HepG2 (cell line): ENCODE measurements around the gene SLCO4A1. TPM values are rescaled to one million over a fixed set of nuclear protein-coding genes. Genes with fewer than 3 reads are reported as not detected.

Source experiments
- CBX1 ChIP-seq: IDR thresholded peaks from one replicate; pipeline ENCODE4 v1.6.1; 2016; ENCODE audit warnings: antibody characterized with exemption, low read depth
- ELF4 ChIP-seq: sonication (generic); formaldehyde crosslinking; IDR thresholded peaks from 2 replicates; pipeline ENCODE4 v1.5.0; 2020; ENCODE audit warnings: missing genetic modification reagents, mild to moderate bottlenecking, moderate library complexity, borderline replicate concordance
- FOXC1 ChIP-seq: sonication (generic); formaldehyde crosslinking; IDR thresholded peaks from 2 replicates; pipeline ENCODE4 v1.8.0; 2022; ENCODE audit warnings: mild to moderate bottlenecking, missing genetic modification reagents, borderline replicate concordance
- HMGXB4 ChIP-seq, 2 experiments: sonication (generic) in 1 of 2; formaldehyde crosslinking in 1 of 2; IDR thresholded peaks; 2 replicates each; pipeline versions ENCODE4 v1.4.0 to v1.6.1; 2018 to 2020; ENCODE audit warnings: missing genetic modification reagents in 2 of 2, borderline replicate concordance in 1 of 2, low read depth in 1 of 2, mild to moderate bottlenecking in 1 of 2, missing biosample characterization in 1 of 2
- IKZF4 ChIP-seq: sonication (generic); formaldehyde crosslinking; IDR thresholded peaks from 2 replicates; pipeline ENCODE4 v1.5.1; 2020; ENCODE audit warnings: borderline replicate concordance, mild to moderate bottlenecking, low read depth, missing genetic modification reagents; ENCODE audit errors: not compliant biosample characterization
- KMT2A ChIP-seq: sonication (generic); formaldehyde crosslinking; IDR thresholded peaks from 2 replicates; pipeline ENCODE4 v1.4.0; 2020; ENCODE audit warnings: missing genetic modification reagents
- MIER3 ChIP-seq: IDR thresholded peaks from 2 replicates; pipeline ENCODE4 v1.6.1; 2016; ENCODE audit warnings: missing compliant biosample characterization, borderline replicate concordance
- MLLT10 ChIP-seq: sonication (generic); formaldehyde crosslinking; IDR thresholded peaks from 2 replicates; pipeline ENCODE4 v1.4.0; 2020; ENCODE audit warnings: missing genetic modification reagents
- MTA3 ChIP-seq: sonication (generic); formaldehyde crosslinking; IDR thresholded peaks from 2 replicates; pipeline ENCODE4 v1.4.0; 2020; ENCODE audit warnings: missing genetic modification reagents
- NR1H2 ChIP-seq: sonication (generic); formaldehyde crosslinking; IDR thresholded peaks from 2 replicates; pipeline ENCODE4 v1.8.1; 2022; ENCODE audit warnings: low read depth, missing genetic modification reagents, borderline replicate concordance
- SYNCRIP ChIP-seq: fragments of 200-400 bp; formaldehyde crosslinking; IDR thresholded peaks from 2 replicates; pipeline ENCODE4 v1.6.1; 2018; ENCODE audit warnings: mild to moderate bottlenecking, low read depth, low read length; ENCODE audit not compliant: insufficient read depth
- ZNF280D ChIP-seq: sonication (generic); formaldehyde crosslinking; IDR thresholded peaks from 2 replicates; pipeline ENCODE4 v1.5.1; 2020; ENCODE audit warnings: mild to moderate bottlenecking, missing genetic modification reagents
- ZNF513 ChIP-seq: sonication (generic); formaldehyde crosslinking; conservative IDR thresholded peaks from 2 replicates; pipeline ENCODE4 v1.5.0; 2020; ENCODE audit warnings: missing genetic modification reagents
- ZNF550 ChIP-seq: sonication (generic); formaldehyde crosslinking; IDR thresholded peaks from 2 replicates; pipeline ENCODE4 v1.4.0; 2020; ENCODE audit warnings: mild to moderate bottlenecking, missing genetic modification reagents, borderline replicate concordance
- ZNF589 ChIP-seq: sonication (generic); formaldehyde crosslinking; conservative IDR thresholded peaks from 2 replicates; pipeline ENCODE4 v1.8.0; 2022; ENCODE audit warnings: mild to moderate bottlenecking, moderate library complexity, missing genetic modification reagents
- polyA plus RNA-seq, 8 experiments: library from polyadenylated mRNA; depleted of rRNA in 3 of 8; stranded (reverse) in 7 of 8; unstranded in 1 of 8; fragments of >200 nt; fragmentation: Illumina TruSeq in 4 of 8; extraction: Trizol in 4 of 8; gene quantifications; 2 replicates each; pipeline versions ENCODE4 v1.2.1 to v1.2.3, GENCODE V29; 2011 to 2016; ENCODE audit warnings: low read depth in 4 of 8, missing spikeins in 1 of 8, mixed read lengths in 1 of 8; ENCODE audit not compliant: insufficient read depth in 1 of 8
- total RNA-seq, 5 experiments: library from RNA; depleted of rRNA; stranded (reverse); fragments of >200 nt; fragmentation: Illumina TruSeq; extraction: Trizol; gene quantifications; 2 replicates each; pipeline ENCODE4 v1.2.3, GENCODE V29; 2016; ENCODE audit warnings: low read depth in 1 of 5

The SLCO4A1 gene
- total and polyA plus RNA-seq, 2 of the 13 experiments (the other 11 are each of a cell fraction or from before 2014, with no cell fraction given) = 55.5 to 112 TPM

- TF ChIP-seq ZNF280D (CRISPR knock-in tag) (no peak; the same call in 1 of the 2 replicates), ZNF550 (no peak), MLLT10 (no peak), CBX1 (peak; percentile 92), ZNF513 (CRISPR knock-in tag) (0 out of 2 replicates have a peak, but pooled peaks have one; percentile 96), SYNCRIP (no peak), HMGXB4 (CRISPR knock-in tag; IDR thresholded peaks at IDR 0.05; ENCODE audit: borderline replicate concordance in 1 of 2, low read depth in 1 of 2) (peak; percentile 82 to 93), MTA3 (no peak), ELF4 (no peak), ZNF589 (CRISPR knock-in tag) (no peak), MIER3 (CRISPR knock-in tag) (peak; percentile 74; the same call in 1 of the 2 replicates), NR1H2 (CRISPR knock-in tag) (no peak), IKZF4 (CRISPR knock-in tag) (peak; percentile 84), FOXC1 (CRISPR knock-in tag) (peak; percentile 19; the same call in 1 of the 2 replicates), KMT2A (CRISPR knock-in tag) (peak; percentile 35; the same call in 1 of the 2 replicates)
Measured at GRCh38 chr20:62616728-62617621, 25.3 kb upstream of the SLCO4A1 start (continued).
